SK-N-SH (cell line): ENCODE measurements around the gene UNC79. TPM values are rescaled to one million over a fixed set of nuclear protein-coding genes. Genes with fewer than 3 reads are reported as not detected.

Source experiments
- CTCF ChIA-PET: fragments of 300-600, 350-600 bp; formaldehyde crosslinking; extraction: SDS; loops from one replicate; lab custom pipeline; 2021; lab: Yijun Ruan, JAX
- POLR2A ChIA-PET: fragments of 350-600 bp; sonication (Branson Sonifier 250); formaldehyde crosslinking; extraction: SDS; loops from one replicate; lab custom pipeline; 2020; ENCODE audit warnings: antibody characterized with exemption, inconsistent platforms; lab: Yijun Ruan, JAX
- DNase-seq: peaks from one replicate; pipeline ENCODE4 v3.0.0; 2012
- H2AFZ ChIP-seq: fragments of 200-600 bp; sonication (generic); 2 replicates; pipeline ENCODE4 v1.8.1; 2016; ENCODE audit warnings: antibody characterized with exemption, mild to moderate bottlenecking, low read depth
- H3F3A ChIP-seq: fragments of 200-600 bp; sonication (generic); replicated peaks from 2 replicates; pipeline ENCODE3; 2016; ENCODE audit warnings: antibody characterized with exemption, mild to moderate bottlenecking; ENCODE audit not compliant: insufficient read depth
- H3K27ac ChIP-seq, 2 experiments: fragments of 200-500 bp in 1 of 2; fragments of 200-600 bp in 1 of 2; sonication (Bioruptor generic) in 1 of 2; sonication (generic), shearing (Covaris generic) in 1 of 2; 2 replicates each; pipeline versions ENCODE4 v1.5.1 to v1.6.1; 2014 to 2016; ENCODE audit warnings: low read depth in 2 of 2, inconsistent platforms in 1 of 2, low read length in 1 of 2, mild to moderate bottlenecking in 1 of 2, mixed read lengths in 1 of 2
- H3K27me3 ChIP-seq: fragments of 200-600 bp; sonication (generic), shearing (Covaris generic); 2 replicates; pipeline ENCODE4 v1.6.1; 2016; ENCODE audit warnings: mixed run types; ENCODE audit not compliant: insufficient read depth
- H3K36me3 ChIP-seq, 2 experiments: fragments of 200-500 bp in 1 of 2; fragments of 200-600 bp in 1 of 2; sonication (Bioruptor generic) in 1 of 2; sonication (generic) in 1 of 2; replicated peaks in 1 of 2; 2 replicates each; pipeline versions ENCODE3 to v1.5.1; 2014 to 2016; ENCODE audit warnings: low read length in 1 of 2, mild to moderate bottlenecking in 1 of 2; ENCODE audit not compliant: insufficient read depth in 2 of 2, control insufficient read depth in 1 of 2
- H3K4me1 ChIP-seq, 2 experiments: fragments of 200-500 bp in 1 of 2; fragments of 200-600 bp in 1 of 2; sonication (Bioruptor generic) in 1 of 2; sonication (generic), shearing (Covaris generic) in 1 of 2; 2 replicates each; pipeline versions ENCODE4 v1.5.1 to v1.6.1; 2014 to 2016; ENCODE audit warnings: low read depth in 1 of 2, low read length in 1 of 2, mixed run types in 1 of 2; ENCODE audit not compliant: insufficient read depth in 2 of 2, control insufficient read depth in 1 of 2
- H3K4me2 ChIP-seq: fragments of 200-600 bp; sonication (generic), shearing (Covaris generic); 2 replicates; pipeline ENCODE4 v1.6.1; 2017; ENCODE audit warnings: mixed run types
- H3K4me3 ChIP-seq, 2 experiments: fragments of 200-500 bp in 1 of 2; fragments of 200-600 bp in 1 of 2; sonication (Bioruptor generic) in 1 of 2; sonication (generic), shearing (Covaris generic) in 1 of 2; 2 replicates each; pipeline versions ENCODE4 v1.5.1 to v1.8.1; 2014 to 2016; ENCODE audit warnings: low read depth in 2 of 2, inconsistent platforms in 1 of 2, low read length in 1 of 2, mild to moderate bottlenecking in 1 of 2, mixed read lengths in 1 of 2, moderate library complexity in 1 of 2
- H3K79me2 ChIP-seq: fragments of 200-600 bp; sonication (generic); 2 replicates; pipeline ENCODE4 v1.8.1; 2017; ENCODE audit warnings: mild to moderate bottlenecking; ENCODE audit not compliant: insufficient read depth
- H3K9ac ChIP-seq: fragments of 200-600 bp; sonication (generic); 2 replicates; pipeline ENCODE4 v1.6.1; 2017; ENCODE audit warnings: mixed run types
- H3K9me2 ChIP-seq: fragments of 200-600 bp; sonication (generic); 2 replicates; pipeline ENCODE4 v1.6.1; 2017; ENCODE audit warnings: mixed run types
- H3K9me3 ChIP-seq: fragments of 200-600 bp; sonication (generic); 2 replicates; pipeline ENCODE4 v1.6.1; 2017; ENCODE audit warnings: mixed run types, mild to moderate bottlenecking, moderate library complexity
- H4K20me1 ChIP-seq: fragments of 200-600 bp; sonication (generic); 2 replicates; pipeline ENCODE4 v1.6.1; 2017; ENCODE audit warnings: mild to moderate bottlenecking, mixed run types; ENCODE audit not compliant: insufficient read depth
- EZH2phosphoT487 ChIP-seq: fragments of 200-600 bp; sonication (generic); IDR thresholded peaks from 2 replicates; pipeline ENCODE4 v1.6.1; 2017; ENCODE audit warnings: low read depth, mixed run types, mild to moderate bottlenecking, antibody characterized with exemption, moderate library complexity, borderline replicate concordance
- FOXJ3 ChIP-seq: sonication (generic); formaldehyde crosslinking; IDR thresholded peaks from 2 replicates; pipeline ENCODE4 v1.5.1; 2020; ENCODE audit warnings: mild to moderate bottlenecking, missing genetic modification reagents
- GABPA ChIP-seq: IDR thresholded peaks from 2 replicates; pipeline ENCODE4 v1.4.0; 2012; ENCODE audit warnings: low read depth, mild to moderate bottlenecking
- GATA2 ChIP-seq: sonication (generic); formaldehyde crosslinking; IDR thresholded peaks from 2 replicates; pipeline ENCODE4 v1.5.0; 2020; ENCODE audit warnings: mild to moderate bottlenecking, missing genetic modification reagents
- RCOR1 ChIP-seq: fragments of 150-350 bp; IDR thresholded peaks from 2 replicates; pipeline ENCODE4 v1.6.1; 2017; ENCODE audit warnings: antibody characterized with exemption, low read length
- RFX5 ChIP-seq: IDR thresholded peaks from 2 replicates; pipeline ENCODE4 v1.6.1; 2012; ENCODE audit warnings: mild to moderate bottlenecking, improper control_type of control experiment, low read length
- SMC3 ChIP-seq: IDR thresholded peaks from 2 replicates; pipeline ENCODE4 v1.6.1; 2012; ENCODE audit warnings: low read depth, low read length, improper control_type of control experiment
- TCF12 ChIP-seq: IDR thresholded peaks from 2 replicates; pipeline ENCODE4 v1.4.0; 2012
- YY1 ChIP-seq: IDR thresholded peaks from 2 replicates; pipeline ENCODE4 v1.4.0; 2012; ENCODE audit warnings: low read depth, mild to moderate bottlenecking
- WGBS: methylation state at CpG from one replicate; pipeline ENCODE4 v1.1.6; 2017; ENCODE audit warnings: low lambda C conversion rate; 5-methylcytosine and 5-hydroxymethylcytosine counted together
- polyA plus RNA-seq, 3 experiments: library from polyadenylated mRNA; depleted of rRNA; stranded (reverse); fragments of >200 nt; gene quantifications; 2 replicates each; pipeline ENCODE4 v1.2.3, GENCODE V29; 2012
- TF ChIP-seq, protein P1 (sequence below): IDR thresholded peaks from 2 replicates; pipeline ENCODE4 v1.4.0; 2012; ENCODE audit warnings: low read depth, borderline replicate concordance
- TF ChIP-seq, protein P2 (sequence below): IDR thresholded peaks from 2 replicates; pipeline ENCODE4 v1.6.1; 2012; ENCODE audit warnings: mild to moderate bottlenecking, low read depth, low read length, moderate library complexity
- TF ChIP-seq, protein P3 (sequence below): fragments of 150-350 bp; IDR thresholded peaks from 2 replicates; pipeline ENCODE4 v1.6.1; 2017; ENCODE audit warnings: antibody characterized with exemption, low read length, low read depth, borderline replicate concordance

Gene UNC79
- polyA plus RNA-seq, 1 of the 3 experiments (the other 2 are of a cell fraction), result 0.10 TPM

DNA sequence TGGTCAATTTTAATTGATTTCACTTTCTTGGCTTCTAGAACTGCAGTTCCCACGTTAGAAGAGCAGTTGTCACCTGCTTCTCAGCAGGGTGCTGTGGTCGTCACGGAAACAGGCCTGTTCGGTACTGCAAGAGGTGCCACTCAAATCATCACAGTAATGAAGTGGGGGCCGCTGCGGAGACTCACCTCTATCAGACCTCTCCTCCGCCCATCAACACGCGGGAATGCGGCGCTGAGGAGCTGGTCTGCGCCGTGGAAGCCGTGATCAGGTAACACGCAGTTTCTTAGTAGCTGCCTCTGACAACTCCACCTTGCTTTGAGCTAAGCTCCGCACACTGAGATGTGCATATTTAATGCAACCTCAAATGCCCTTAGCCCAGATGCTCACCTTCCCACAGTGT lies 107.2 kb downstream of the UNC79 start:
- Histone ChIP-seq H3K9me3 (no peaks in the 10 kb centered on the region), H3K9ac (no peak overlapping the region), H3K79me2 (no peaks in the 10 kb centered on the region), H3K4me3 (no peak overlapping the region), H3F3A (no peaks in the 10 kb centered on the region), H3K9me2 (no peaks in the 10 kb centered on the region), H3K27me3 (no peaks in the 10 kb centered on the region), H3K27ac (no peak overlapping the region), H3K4me2 (no peak overlapping the region), H3K36me3 (peaks cover 0 to 4% of the 10 kb centered on the region in 2 experiments), H2AFZ (no peak overlapping the region), H4K20me1 (no peaks in the 10 kb centered on the region), H3K4me1 (no peaks in the 10 kb centered on the region)
- CTCF ChIA-PET, result interaction anchor here (1.4 kb wide), 1 partner anchor 11 kb away, joined by 5 read pairs; no protein-coding TSS in a partner anchor
- no peak for DNase-seq
- 79% methylated on average over 16 of the region's 16 CpGs for WGBS
- no peak for TF ChIP-seq FOXJ3 (CRISPR knock-in tag)
- TF ChIP-seq EZH2phosphoT487, result no peak
- TF ChIP-seq RCOR1, result no peak
- TF ChIP-seq, protein P1, sequence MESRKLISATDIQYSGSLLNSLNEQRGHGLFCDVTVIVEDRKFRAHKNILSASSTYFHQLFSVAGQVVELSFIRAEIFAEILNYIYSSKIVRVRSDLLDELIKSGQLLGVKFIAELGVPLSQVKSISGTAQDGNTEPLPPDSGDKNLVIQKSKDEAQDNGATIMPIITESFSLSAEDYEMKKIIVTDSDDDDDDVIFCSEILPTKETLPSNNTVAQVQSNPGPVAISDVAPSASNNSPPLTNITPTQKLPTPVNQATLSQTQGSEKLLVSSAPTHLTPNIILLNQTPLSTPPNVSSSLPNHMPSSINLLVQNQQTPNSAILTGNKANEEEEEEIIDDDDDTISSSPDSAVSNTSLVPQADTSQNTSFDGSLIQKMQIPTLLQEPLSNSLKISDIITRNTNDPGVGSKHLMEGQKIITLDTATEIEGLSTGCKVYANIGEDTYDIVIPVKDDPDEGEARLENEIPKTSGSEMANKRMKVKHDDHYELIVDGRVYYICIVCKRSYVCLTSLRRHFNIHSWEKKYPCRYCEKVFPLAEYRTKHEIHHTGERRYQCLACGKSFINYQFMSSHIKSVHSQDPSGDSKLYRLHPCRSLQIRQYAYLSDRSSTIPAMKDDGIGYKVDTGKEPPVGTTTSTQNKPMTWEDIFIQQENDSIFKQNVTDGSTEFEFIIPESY, result no peak
- TF ChIP-seq, protein P2, sequence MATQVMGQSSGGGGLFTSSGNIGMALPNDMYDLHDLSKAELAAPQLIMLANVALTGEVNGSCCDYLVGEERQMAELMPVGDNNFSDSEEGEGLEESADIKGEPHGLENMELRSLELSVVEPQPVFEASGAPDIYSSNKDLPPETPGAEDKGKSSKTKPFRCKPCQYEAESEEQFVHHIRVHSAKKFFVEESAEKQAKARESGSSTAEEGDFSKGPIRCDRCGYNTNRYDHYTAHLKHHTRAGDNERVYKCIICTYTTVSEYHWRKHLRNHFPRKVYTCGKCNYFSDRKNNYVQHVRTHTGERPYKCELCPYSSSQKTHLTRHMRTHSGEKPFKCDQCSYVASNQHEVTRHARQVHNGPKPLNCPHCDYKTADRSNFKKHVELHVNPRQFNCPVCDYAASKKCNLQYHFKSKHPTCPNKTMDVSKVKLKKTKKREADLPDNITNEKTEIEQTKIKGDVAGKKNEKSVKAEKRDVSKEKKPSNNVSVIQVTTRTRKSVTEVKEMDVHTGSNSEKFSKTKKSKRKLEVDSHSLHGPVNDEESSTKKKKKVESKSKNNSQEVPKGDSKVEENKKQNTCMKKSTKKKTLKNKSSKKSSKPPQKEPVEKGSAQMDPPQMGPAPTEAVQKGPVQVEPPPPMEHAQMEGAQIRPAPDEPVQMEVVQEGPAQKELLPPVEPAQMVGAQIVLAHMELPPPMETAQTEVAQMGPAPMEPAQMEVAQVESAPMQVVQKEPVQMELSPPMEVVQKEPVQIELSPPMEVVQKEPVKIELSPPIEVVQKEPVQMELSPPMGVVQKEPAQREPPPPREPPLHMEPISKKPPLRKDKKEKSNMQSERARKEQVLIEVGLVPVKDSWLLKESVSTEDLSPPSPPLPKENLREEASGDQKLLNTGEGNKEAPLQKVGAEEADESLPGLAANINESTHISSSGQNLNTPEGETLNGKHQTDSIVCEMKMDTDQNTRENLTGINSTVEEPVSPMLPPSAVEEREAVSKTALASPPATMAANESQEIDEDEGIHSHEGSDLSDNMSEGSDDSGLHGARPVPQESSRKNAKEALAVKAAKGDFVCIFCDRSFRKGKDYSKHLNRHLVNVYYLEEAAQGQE, result no peak
- TF ChIP-seq, protein P3, sequence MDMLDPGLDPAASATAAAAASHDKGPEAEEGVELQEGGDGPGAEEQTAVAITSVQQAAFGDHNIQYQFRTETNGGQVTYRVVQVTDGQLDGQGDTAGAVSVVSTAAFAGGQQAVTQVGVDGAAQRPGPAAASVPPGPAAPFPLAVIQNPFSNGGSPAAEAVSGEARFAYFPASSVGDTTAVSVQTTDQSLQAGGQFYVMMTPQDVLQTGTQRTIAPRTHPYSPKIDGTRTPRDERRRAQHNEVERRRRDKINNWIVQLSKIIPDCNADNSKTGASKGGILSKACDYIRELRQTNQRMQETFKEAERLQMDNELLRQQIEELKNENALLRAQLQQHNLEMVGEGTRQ, result no peak
- TF ChIP-seq GATA2, result no peak
- TF ChIP-seq TCF12, result no peak
- TF ChIP-seq SMC3, result no peak
- TF ChIP-seq GABPA, result no peak
- no peak for TF ChIP-seq RFX5
- TF ChIP-seq YY1, result no peak
- POLR2A ChIA-PET, result no interaction called here
